NOMO-1 (cell line): ENCODE data around the gene COL9A3.
A peak's percentile ranks its signal among the peaks of the same experiment; 100 is the strongest.

Source experiments
- DNase-seq, 2 experiments: peaks; one replicate each; lab custom pipeline; 2025; ENCODE audit not compliant: unreplicated experiment in 2 of 2; lab: John Stamatoyannopoulos, UW

The COL9A3 gene

GRCh38 chr20:62809530-62810428 is 7.1 kb upstream of the COL9A3 start:
- no peak for DNase-seq

- no peak for DNase-seq
These were observed 5.5 kb upstream of the COL9A3 start for GRCh38 chr20:62811320-62811719.

DNA sequence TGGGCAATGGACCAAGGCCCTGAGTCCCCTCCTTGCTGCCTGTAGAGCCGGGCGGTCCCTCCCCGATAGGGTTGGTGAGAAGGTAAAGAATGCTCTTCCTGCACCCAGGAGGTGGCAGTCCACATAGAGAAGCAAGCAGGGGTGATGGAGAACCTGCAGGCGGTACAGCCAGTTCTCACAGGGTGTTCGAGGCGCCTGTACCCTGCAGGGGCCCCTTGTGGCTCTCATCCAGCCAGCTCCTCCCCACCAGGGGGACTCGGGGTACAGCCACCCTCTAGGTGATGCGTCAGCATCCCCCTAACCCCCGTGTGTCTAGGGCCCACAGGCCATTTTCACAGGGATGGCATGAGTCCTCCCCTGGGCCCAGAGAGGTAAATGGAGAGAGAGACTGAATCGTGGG is 5.1 kb upstream of the COL9A3 start:
- no peak for DNase-seq

DNA sequence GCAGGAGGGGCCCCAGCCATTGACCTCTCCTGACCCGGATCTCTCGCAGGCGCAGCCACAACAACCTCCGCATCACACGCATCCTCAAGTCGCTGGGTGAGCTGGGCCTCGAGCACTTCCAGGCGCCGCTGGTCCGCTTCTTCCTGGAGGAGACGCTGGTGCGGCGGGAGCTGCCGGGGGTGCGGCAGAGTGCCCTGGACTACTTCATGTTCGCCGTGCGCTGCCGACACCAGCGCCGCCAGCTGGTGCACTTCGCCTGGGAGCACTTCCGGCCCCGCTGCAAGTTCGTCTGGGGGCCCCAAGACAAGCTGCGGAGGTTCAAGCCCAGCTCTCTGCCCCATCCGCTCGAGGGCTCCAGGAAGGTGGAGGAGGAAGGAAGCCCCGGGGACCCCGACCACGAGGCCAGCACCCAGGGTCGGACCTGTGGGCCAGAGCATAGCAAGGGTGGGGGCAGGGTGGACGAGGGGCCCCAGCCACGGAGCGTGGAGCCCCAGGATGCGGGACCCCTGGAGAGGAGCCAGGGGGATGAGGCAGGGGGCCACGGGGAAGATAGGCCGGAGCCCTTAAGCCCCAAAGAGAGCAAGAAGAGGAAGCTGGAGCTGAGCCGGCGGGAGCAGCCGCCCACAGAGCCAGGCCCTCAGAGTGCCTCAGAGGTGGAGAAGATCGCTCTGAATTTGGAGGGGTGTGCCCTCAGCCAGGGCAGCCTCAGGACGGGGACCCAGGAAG is 4.5 kb upstream of the COL9A3 start:
- no peak for DNase-seq

DNA sequence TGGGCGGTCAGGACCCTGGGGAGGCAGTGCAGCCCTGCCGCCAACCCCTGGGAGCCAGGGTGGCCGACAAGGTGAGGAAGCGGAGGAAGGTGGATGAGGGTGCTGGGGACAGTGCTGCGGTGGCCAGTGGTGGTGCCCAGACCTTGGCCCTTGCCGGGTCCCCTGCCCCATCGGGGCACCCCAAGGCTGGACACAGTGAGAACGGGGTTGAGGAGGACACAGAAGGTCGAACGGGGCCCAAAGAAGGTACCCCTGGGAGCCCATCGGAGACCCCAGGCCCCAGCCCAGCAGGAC is 4.0 kb upstream of the COL9A3 start:
- no peak for DNase-seq

- DNase-seq: no peak
These were observed 3.3 kb upstream of the COL9A3 start for GRCh38 chr20:62813588-62813987.

DNA sequence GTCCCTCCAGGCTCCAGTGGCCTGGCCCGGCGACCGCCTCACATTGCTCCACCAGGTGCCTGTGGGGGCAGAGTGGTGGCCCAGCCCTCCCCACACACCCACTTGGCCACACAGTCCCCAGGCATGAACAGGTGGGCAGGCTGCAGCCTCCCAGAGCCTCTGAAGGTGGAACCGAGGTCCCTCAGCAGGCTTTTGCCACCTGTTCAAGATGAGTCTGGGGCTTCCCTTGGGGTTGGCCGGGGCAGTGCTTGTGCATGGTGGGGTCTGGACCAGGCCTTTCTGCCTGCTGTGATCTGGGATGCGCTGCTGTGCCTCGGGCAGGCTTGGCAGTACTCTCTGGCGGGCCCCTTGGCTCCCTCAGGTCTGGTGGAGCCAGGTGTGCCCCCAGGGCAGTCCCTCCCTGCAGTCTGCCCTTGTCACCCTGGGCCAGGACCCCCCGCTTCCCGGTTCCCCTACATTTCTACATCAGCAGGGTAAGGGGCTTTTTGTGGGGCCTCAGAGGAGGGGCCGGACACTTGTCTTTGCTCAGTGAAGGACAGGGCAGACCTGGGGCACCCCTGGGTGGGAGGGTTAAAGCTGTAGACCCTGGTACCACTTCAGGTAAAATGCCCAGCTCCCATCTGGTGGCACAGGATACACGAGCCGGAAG is 2.7 kb upstream of the COL9A3 start:
- no peak for DNase-seq

DNA sequence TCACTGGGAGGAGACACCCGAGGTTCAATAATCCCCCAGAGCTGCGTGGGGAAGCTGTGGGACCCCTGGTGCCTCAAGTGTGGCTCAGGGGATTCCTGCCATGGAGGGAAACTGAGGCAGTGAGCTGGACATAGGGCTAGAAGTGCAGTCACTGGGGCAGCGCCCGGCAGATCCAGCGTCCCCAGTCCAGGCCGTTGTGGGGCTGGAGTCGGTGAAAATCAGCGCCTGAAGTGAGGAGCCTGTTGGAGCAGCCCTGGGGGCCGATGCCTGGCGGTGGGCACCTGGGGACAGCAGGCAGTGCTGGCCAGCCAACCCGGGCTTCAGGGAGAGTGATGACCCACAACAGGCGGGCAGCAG is 2.2 kb upstream of the COL9A3 start:
- DNase-seq: no peak

DNA sequence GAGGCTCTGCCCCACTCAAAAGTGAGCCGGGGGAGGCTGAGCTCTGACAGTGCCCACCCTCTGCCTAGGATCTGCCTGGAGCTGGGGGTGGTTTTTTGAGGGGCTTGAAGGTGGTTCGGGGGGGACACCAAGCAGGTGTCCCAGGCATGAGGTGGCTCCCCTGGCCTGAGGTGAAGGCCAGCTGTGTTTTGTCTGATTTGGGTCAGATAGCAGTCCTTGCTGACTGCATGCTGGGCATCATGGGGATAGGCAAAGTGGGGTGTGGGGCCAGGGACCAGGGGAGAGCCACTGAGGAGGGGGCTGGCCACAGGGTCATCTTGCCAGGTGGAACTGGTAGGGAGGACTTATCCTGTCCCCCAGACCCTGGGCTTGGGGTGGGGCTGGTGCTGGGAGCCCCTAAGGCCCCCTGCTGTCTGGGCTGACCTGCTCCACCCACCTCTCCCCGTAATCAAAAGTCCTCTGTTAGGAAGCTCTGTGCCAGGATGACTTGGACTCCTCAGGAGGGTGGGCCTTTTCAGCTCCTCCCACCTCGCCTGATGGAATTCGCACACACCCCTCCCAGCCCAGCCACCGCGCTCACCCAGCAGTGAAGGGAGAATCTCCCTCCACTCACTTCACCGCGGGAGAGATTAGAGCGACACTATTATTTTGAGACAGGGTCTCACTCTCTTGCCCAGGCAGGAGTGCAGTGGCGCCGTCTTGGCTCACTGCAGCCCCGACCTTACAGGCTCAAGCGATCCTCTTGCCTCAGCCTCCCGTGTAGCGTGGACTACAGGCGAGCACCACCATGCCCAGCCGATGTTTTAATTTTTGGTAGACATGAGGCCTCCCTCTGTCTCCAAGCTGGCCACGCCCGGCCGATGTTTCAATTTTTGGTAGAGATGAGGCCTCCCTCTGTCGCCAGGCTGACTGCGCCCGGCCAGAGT is 1.5 kb upstream of the COL9A3 start:
- no peak for DNase-seq

GRCh38 chr20:62816031-62816883 is 593 bp upstream of the COL9A3 start:
- peak; percentile 21 to 34 for DNase-seq

DNA sequence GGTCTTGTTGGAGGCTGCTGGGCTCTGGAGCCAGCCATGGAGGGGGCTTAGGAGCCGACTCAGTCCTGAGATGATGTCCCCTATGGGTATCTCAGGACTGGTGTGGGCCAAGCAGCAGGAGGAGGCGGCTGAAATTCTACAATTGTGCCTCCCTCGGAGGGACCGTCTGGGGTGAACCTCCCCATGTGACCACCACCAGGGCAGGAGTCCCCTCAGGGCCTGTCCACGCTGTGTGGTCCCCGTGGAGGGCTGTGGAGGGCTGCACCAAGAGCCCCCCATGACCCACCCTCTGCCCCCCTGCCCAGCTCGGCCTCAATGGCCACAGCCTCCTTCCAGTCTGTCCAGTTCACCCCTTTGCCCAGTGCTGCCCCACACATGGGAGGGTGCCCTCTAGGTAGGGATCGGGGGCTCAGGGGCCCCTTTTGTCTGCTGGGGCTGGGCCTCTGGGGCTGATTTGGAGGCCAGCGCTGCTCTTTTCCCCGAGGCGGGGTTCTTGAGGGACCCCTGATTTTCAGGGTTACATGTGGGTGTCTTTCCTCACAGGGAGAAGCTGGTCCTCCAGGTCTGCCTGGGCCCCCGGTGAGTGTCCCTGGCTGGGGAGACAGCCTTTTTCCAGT is 1.2 kb downstream of the COL9A3 start:
- DNase-seq: no peak

DNA sequence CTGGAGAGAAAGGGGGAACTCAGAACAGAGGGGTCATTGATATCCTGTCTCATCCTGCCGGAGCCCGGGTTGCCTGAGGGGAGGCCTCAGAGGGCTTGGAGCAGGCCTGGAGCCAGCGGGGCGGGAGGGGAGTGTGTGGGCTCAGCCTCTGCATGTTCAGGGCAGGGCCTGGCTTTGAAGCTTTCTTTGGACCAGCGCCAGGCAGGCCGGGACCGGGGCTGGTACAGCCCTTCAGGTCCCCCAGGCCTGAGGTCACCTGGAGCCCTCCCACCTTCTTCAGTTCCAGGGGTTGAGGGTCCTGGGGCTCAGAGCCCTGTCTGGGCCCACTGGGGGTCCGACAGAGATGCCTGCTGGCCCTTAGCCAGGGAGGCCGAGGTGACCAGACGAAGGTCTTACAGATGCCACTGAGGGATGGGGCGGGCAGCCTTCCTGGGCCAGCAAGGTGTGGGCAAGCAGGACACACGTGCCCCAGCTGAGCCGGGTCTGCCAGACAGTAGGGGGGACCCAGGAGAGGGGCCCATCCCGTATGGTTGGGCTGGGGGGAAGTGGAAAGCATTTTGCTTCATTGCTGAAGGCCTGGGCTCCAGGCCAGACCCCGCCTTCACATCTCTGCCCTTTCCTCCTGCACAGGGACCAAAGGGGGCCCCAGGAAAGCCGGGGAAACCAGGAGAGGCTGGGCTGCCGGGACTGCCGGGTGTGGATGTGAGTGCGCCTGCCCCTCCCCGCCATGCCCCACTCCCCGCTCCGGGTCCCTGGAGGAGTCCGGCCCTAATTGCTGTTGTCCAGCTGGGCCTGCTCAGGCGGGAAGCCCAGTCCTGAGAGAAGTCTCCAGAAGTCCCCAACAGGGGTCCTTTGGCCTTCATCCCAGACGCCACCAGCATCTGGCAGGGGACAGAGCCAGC is 2.0 kb downstream of the COL9A3 start:
- DNase-seq: no peak

DNA sequence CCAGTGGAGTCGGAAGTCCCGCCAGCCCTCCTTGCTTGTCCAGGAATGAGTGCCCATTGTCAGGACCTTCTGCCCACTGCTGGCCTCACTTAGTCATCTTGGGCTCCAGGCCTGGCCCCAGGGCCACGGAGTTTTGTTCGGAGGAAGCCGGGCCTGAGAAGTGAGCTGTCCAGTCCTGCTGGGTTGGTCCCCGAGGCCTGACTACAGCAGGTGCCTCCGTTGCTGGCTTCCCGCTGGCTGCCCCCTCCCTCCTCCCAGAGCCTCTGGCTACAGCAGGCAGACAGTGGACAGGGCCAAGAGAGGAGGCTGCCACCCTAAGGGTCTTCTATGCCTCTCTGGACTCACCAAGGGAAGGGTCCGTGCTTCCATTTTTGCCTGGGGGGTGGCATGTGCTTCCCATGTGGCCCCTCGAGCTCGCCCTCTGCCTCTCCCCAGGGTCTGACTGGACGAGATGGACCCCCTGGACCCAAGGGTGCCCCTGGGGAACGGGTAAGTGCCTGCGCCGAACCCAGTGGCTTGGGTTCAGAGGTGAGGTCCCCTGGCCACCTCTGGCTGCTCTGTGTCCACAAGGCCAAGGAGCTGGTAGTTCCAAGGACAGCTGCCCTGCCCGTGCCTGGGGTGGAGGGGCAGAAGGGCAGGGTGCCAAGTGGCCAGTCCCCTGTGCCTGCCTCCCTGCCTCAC is 2.8 kb downstream of the COL9A3 start:
- DNase-seq: no peak

DNA sequence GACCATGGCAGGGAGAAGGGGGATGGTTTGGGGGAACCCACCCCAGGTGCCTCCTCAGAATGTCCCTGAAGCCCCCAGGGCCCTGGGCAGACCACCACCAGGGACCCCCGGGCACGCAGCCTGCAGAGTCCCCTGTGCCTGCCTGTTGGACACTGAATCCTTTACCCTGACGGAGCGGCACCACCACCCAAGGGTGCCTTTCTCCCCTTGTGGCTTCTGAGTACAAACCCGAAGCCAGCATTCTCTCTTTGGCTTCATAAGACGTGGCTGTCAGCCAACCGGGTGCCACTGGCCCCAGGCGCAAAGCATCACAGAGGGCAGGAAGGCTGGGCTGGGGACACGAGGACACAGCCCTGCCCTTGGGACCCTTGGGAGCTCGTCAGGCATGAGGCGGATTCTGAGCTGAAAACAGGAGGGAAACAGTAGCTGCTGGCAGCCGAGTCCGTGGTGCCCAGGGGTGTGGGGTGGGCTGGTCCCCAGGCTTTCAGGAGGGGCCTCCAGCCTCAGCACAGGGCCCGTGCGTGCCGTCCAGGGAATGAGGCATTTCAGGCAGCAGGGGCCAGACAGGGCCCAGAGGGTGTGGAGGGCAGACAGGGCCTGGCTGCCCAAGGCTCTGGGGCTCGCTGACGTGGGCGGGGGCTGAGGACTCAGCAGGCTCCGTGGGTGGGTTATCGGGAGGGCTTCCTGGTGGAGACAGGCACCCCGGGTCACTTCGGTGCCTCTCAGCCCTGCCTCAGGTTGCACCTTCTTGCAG is 3.5 kb downstream of the COL9A3 start:
- DNase-seq: no peak

DNA sequence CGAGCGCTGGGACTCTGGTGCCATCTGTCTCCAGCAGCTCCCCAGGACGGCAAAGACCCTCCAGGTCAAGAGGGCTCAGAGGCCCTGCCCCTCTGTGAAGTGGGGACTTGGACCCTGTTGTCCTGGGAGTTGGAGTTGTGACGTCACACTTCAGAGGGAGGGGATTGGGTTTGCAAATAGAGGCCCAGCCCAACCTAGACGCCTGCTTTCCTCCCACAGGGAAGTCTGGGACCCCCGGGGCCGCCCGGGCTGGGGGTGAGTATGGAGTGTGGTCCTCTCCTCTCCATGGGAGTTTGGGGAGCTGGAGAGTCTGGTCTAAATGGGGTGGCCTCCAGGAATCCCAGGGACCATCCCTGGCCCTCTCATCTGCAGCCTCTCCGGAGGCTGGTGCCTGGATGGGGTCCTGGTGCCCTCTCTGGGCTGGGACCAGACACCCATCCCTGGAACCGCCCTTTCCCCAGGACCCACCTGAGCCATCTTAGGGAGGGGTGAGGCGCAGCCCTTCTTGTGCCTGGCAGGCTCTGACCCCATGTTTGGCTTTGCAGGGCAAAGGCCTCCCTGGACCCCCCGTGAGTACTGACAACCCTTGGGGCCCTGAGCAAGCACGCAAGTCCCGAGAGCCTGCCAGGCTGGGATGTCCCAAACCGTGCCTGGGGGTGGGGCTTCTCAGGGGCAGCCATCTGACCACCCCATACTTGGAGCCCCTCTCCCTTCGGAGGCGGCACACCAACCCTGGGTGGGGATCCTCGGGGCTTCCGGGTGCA is 4.3 kb downstream of the COL9A3 start:
- no peak for DNase-seq

DNA sequence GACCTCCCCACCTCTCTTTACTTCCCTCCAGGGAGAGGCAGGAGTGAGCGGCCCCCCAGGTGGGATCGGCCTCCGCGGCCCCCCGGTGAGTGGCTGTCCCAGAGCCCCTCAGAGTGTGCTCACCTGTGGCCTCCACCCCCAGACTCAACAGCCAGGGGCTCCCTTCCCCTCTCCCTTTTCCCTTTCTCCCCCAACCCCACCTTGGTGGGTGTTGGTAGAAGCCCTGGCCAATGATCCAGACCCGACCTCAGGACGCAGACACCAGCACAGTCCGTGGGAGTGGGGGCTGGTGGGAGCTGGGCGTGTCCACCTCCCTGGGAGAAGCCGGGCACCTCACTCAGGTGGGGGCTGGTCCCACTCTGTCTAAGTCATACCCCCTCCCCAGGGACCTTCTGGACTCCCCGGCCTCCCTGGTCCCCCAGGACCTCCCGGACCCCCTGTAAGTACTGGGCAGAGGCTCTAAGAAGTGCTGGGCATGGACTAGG is 4.9 kb downstream of the COL9A3 start:
- DNase-seq: no peak
